ENCODE data around the gene THRB. TPM values are rescaled to one million over a fixed set of nuclear protein-coding genes. Genes with fewer than 3 reads are reported as not detected.

Gene THRB
- total and polyA plus RNA-seq, 9 of the 15 experiments (the other 6 are each of a cell fraction or from before 2014, with no cell fraction given): 1.7 to 14.9 (median 6.9) TPM

GRCh38 chr3:24184528-24185176 is 310.0 kb downstream of the THRB start (continued):
- TF ChIP-seq, protein P1, sequence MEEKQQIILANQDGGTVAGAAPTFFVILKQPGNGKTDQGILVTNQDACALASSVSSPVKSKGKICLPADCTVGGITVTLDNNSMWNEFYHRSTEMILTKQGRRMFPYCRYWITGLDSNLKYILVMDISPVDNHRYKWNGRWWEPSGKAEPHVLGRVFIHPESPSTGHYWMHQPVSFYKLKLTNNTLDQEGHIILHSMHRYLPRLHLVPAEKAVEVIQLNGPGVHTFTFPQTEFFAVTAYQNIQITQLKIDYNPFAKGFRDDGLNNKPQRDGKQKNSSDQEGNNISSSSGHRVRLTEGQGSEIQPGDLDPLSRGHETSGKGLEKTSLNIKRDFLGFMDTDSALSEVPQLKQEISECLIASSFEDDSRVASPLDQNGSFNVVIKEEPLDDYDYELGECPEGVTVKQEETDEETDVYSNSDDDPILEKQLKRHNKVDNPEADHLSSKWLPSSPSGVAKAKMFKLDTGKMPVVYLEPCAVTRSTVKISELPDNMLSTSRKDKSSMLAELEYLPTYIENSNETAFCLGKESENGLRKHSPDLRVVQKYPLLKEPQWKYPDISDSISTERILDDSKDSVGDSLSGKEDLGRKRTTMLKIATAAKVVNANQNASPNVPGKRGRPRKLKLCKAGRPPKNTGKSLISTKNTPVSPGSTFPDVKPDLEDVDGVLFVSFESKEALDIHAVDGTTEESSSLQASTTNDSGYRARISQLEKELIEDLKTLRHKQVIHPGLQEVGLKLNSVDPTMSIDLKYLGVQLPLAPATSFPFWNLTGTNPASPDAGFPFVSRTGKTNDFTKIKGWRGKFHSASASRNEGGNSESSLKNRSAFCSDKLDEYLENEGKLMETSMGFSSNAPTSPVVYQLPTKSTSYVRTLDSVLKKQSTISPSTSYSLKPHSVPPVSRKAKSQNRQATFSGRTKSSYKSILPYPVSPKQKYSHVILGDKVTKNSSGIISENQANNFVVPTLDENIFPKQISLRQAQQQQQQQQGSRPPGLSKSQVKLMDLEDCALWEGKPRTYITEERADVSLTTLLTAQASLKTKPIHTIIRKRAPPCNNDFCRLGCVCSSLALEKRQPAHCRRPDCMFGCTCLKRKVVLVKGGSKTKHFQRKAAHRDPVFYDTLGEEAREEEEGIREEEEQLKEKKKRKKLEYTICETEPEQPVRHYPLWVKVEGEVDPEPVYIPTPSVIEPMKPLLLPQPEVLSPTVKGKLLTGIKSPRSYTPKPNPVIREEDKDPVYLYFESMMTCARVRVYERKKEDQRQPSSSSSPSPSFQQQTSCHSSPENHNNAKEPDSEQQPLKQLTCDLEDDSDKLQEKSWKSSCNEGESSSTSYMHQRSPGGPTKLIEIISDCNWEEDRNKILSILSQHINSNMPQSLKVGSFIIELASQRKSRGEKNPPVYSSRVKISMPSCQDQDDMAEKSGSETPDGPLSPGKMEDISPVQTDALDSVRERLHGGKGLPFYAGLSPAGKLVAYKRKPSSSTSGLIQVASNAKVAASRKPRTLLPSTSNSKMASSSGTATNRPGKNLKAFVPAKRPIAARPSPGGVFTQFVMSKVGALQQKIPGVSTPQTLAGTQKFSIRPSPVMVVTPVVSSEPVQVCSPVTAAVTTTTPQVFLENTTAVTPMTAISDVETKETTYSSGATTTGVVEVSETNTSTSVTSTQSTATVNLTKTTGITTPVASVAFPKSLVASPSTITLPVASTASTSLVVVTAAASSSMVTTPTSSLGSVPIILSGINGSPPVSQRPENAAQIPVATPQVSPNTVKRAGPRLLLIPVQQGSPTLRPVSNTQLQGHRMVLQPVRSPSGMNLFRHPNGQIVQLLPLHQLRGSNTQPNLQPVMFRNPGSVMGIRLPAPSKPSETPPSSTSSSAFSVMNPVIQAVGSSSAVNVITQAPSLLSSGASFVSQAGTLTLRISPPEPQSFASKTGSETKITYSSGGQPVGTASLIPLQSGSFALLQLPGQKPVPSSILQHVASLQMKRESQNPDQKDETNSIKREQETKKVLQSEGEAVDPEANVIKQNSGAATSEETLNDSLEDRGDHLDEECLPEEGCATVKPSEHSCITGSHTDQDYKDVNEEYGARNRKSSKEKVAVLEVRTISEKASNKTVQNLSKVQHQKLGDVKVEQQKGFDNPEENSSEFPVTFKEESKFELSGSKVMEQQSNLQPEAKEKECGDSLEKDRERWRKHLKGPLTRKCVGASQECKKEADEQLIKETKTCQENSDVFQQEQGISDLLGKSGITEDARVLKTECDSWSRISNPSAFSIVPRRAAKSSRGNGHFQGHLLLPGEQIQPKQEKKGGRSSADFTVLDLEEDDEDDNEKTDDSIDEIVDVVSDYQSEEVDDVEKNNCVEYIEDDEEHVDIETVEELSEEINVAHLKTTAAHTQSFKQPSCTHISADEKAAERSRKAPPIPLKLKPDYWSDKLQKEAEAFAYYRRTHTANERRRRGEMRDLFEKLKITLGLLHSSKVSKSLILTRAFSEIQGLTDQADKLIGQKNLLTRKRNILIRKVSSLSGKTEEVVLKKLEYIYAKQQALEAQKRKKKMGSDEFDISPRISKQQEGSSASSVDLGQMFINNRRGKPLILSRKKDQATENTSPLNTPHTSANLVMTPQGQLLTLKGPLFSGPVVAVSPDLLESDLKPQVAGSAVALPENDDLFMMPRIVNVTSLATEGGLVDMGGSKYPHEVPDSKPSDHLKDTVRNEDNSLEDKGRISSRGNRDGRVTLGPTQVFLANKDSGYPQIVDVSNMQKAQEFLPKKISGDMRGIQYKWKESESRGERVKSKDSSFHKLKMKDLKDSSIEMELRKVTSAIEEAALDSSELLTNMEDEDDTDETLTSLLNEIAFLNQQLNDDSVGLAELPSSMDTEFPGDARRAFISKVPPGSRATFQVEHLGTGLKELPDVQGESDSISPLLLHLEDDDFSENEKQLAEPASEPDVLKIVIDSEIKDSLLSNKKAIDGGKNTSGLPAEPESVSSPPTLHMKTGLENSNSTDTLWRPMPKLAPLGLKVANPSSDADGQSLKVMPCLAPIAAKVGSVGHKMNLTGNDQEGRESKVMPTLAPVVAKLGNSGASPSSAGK (IDR thresholded peaks at IDR 0.05): no peak
- TF ChIP-seq POLR2AphosphoS5 (IDR thresholded peaks at IDR 0.05; ENCODE audit: control insufficient read depth, insufficient read depth, low read depth, low read length): no peak
- TF ChIP-seq, protein P2, sequence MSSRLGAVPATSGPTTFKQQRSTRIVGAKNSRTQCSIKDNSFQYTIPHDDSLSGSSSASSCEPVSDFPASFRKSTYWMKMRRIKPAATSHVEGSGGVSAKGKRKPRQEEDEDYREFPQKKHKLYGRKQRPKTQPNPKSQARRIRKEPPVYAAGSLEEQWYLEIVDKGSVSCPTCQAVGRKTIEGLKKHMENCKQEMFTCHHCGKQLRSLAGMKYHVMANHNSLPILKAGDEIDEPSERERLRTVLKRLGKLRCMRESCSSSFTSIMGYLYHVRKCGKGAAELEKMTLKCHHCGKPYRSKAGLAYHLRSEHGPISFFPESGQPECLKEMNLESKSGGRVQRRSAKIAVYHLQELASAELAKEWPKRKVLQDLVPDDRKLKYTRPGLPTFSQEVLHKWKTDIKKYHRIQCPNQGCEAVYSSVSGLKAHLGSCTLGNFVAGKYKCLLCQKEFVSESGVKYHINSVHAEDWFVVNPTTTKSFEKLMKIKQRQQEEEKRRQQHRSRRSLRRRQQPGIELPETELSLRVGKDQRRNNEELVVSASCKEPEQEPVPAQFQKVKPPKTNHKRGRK (tag; IDR thresholded peaks at IDR 0.05): no peak
- no peak for TF ChIP-seq PKNOX1 (IDR thresholded peaks at IDR 0.05)
- TF ChIP-seq LARP7 (IDR thresholded peaks at IDR 0.05): no peak
- no peak for TF ChIP-seq RBM22 (IDR thresholded peaks at IDR 0.05; ENCODE audit: low read depth, low read length, poor library complexity, severe bottlenecking)
- TF ChIP-seq, protein P3, sequence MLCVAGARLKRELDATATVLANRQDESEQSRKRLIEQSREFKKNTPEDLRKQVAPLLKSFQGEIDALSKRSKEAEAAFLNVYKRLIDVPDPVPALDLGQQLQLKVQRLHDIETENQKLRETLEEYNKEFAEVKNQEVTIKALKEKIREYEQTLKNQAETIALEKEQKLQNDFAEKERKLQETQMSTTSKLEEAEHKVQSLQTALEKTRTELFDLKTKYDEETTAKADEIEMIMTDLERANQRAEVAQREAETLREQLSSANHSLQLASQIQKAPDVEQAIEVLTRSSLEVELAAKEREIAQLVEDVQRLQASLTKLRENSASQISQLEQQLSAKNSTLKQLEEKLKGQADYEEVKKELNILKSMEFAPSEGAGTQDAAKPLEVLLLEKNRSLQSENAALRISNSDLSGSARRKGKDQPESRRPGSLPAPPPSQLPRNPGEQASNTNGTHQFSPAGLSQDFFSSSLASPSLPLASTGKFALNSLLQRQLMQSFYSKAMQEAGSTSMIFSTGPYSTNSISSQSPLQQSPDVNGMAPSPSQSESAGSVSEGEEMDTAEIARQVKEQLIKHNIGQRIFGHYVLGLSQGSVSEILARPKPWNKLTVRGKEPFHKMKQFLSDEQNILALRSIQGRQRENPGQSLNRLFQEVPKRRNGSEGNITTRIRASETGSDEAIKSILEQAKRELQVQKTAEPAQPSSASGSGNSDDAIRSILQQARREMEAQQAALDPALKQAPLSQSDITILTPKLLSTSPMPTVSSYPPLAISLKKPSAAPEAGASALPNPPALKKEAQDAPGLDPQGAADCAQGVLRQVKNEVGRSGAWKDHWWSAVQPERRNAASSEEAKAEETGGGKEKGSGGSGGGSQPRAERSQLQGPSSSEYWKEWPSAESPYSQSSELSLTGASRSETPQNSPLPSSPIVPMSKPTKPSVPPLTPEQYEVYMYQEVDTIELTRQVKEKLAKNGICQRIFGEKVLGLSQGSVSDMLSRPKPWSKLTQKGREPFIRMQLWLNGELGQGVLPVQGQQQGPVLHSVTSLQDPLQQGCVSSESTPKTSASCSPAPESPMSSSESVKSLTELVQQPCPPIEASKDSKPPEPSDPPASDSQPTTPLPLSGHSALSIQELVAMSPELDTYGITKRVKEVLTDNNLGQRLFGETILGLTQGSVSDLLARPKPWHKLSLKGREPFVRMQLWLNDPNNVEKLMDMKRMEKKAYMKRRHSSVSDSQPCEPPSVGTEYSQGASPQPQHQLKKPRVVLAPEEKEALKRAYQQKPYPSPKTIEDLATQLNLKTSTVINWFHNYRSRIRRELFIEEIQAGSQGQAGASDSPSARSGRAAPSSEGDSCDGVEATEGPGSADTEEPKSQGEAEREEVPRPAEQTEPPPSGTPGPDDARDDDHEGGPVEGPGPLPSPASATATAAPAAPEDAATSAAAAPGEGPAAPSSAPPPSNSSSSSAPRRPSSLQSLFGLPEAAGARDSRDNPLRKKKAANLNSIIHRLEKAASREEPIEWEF (CRISPR knock-in tag; IDR thresholded peaks at IDR 0.05): no peak

Data from K562 (cell line).